Kidney tubule cell (primary cell): Measurements from ENCODE around the gene NPM1.
A peak's percentile ranks its signal among the peaks of the same experiment; 100 is the strongest.
"Not testable (repeated sequence)": the region's sequence is repeated elsewhere in the genome, so short reads cannot be mapped to it uniquely, and the experiment has no call there.

Experiments used
- DNase-seq: peaks from one replicate; pipeline ENCODE4 v3.0.0-alpha.2; 2018; ENCODE audit warnings: low spot score

NPM1 gene

DNA sequence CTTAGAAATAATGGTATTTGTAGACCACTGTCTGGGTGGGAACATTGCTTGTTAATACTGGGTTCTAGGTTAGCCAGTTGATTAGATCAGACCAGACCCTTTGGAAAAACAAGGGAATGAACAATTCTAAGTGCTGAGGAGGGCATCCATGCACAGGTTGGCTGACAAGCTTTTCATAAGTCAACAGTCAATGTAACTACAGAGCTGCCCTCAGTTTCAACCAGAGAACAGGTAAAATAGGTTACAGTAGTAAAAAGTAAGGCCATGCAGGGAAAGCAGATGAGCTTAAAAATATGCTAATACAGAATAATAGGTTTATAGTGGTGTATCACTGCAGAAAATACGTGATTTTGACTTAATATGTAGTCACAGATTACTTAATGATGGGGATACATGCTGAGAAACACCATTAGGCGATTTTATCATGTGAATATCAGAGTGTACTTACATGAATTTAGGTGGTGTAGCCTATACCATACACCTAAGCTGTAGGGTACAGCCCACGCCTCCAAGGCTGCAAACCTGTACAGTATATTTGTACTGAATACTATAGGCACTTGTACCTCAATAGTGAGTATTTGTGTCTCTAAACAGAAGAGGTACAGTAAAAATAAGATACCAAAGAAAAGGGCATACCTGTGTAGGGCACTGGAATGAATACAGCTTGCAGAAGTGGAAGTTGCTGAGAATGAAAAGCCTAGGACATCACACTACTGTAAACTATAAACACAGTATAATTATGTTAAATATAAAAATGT, 25.7 kb downstream of the NPM1 start:
- no peak for DNase-seq

- DNase-seq = not testable (repeated sequence)
Measured at GRCh38 chr5:171413993-171414392, 26.3 kb downstream of the NPM1 start.

DNA sequence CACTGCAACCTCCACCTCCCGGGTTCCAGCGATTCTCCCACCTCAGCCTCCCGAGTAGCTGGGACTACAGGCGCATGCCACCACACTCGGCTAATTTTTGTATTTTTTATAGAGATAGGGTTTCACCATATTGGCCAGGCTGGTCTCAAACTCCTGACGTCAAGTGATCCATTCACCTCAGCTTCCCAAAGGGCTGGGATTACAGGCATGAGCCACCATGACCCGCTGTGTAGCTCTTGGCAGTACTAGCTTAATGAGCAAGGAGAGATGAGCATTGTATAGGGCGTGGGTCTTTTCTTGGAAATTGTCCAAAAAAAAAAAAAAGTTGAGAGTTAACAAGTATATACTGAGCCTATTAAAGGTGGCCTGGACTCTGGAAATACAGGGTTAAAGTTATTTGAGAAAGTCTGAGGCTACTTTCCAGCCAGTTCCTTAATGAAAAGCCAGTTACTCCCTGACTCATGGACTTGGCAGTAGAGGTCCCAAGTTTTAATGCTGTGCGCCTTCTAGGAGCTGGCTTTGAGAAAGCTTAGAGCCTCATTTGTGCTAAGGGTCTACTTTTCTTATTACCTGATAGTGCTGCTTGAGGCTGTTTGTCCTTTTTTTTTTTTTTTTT, 27.6 kb downstream of the NPM1 start:
- no peak for DNase-seq

- DNase-seq = no peak
Measured at GRCh38 chr5:171416160-171417049, 28.8 kb downstream of the NPM1 start.

- peak; percentile 83 for DNase-seq
Measured at GRCh38 chr5:171418316-171418981, 30.8 kb downstream of the NPM1 start.

DNA sequence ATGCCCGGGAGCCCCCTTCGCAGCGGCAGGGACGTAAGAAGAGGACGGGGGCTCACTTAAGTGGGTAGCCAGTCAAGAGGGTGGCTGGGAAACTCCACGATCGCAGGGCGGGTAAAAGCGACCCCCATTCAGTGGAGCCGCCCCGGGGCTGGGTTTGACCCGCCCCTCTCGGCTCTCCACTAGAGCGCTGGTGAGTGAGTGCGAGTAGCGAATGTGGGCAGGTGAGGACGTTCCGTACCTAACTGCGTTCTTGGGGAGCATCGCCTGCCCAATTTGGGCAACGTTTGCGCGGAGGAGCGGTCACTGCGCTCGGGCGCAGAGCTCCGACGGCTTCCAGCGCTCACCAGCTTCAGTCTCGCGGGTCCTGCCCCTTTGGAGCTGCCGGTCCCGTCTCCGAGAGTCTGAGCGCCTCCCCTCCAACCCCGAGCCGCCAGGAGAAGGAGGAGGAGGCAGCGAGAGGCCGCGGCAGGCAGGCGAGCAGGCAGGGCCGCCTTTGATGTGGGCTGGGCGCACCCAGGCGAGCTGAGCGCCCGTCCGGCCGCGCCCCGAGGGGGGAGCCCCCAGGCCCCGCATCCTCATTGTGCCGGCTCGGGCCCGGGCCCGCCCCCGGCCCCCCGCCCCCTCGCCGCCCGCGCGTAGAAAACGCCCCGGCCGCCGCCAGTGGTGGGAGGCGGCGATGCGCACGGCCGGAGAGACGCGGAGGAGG, 31.5 kb downstream of the NPM1 start, which contains the start of gene FGF18:
FGF18 (plus strand) TSS at position 666 of the 706 bp plus-strand sequence. CDS start 553 bp downstream, outside the sequence.
- peak; percentile 53 for DNase-seq

DNA sequence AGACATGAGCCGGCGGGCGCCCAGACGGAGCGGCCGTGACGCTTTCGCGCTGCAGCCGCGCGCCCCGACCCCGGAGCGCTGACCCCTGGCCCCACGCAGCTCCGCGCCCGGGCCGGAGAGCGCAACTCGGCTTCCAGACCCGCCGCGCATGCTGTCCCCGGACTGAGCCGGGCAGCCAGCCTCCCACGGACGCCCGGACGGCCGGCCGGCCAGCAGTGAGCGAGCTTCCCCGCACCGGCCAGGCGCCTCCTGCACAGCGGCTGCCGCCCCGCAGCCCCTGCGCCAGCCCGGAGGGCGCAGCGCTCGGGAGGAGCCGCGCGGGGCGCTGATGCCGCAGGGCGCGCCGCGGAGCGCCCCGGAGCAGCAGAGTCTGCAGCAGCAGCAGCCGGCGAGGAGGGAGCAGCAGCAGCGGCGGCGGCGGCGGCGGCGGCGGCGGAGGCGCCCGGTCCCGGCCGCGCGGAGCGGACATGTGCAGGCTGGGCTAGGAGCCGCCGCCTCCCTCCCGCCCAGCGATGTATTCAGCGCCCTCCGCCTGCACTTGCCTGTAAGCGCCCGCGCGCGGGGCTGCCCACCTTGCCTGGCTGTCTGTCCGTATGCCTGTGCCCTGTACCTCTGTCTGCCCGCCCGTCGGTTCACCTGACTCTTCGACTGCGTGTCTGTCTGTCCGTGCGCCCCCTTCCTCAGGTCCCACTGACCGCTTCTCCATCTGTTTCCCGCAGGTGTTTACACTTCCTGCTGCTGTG, 32.2 kb downstream of the NPM1 start:
- DNase-seq = peak; percentile 30

GRCh38 chr5:171420431-171421241, 33.0 kb downstream of the NPM1 start:
- DNase-seq = peak; percentile 55

- DNase-seq = no peak
Measured at GRCh38 chr5:171421331-171422262, 33.9 kb downstream of the NPM1 start.

DNA sequence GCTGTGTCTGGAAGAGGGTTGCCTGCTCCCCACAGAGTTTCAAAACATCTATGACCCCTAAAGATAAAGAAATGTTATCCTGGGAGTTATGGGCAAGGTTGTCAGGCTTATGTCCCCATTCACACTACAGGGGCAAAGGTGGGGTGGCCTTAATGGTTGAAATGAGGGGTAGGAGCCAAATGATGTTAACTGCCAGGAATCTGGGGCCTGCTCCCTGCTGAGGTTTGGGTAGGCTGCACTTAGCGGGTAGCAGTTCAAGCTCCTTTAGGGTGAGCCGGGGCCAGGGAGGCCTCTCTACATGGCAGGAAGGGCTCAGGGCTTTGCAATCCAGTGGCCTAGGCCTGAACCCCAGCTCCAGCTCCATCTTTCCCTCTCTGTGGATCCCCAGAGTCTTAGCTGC, 34.8 kb downstream of the NPM1 start:
- DNase-seq = no peak

DNA sequence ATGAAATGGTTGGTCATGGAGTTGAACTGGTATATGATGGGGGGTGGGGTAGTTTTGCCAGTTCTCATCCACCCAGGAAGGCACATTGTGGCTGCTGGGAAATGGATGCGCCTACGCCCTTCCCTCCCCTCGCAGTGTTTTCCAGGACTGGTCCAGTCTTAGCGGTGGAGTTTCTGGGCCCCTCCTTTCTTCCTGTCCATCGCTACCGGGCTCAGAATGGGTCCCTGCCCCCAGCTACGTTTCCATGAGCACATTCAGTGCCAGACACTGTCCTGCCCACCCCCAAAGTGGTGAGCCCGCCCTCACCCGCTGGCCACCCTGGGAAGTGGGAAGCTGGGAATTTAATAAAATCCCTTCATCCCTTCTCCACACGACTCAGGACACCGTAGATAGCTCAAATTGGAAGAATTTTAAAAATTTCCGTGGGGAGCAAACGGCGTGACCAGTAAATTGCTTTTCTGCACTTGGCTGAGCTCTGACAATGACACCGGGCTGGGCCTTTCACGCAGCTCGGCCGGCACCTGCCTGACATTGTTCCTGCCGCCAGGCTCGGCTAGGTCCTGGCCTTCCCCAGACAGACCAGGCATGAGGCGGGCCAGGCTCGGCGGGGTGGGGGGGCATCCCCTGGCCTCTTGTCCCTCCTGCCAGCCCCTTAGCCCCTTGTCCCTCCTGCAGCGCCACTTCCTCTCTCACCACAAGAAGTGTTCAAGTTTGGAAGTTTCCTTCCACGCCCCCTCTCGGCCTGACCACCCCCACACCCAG, 35.4 kb downstream of the NPM1 start:
- DNase-seq = peak; percentile 62

DNA sequence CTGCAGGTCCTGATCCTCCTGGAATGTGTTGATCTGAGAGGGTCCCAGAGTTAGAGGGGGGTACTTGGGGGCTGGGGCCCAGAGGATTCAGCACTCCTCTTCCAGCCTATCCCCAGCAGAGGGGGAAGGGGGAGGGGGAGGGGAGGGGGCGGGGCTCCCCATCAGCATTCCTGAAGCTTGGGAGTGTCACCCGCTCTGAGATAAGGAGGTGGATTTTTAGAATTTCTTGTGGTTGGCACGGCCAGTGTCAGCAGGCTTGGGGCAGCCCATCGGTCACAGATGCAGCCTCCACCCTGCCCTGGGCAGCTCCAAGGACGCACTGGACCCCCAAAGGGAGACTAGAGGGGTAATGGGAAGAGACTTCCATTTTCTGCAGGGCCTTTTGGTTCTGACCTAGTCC, 37.1 kb downstream of the NPM1 start:
- DNase-seq = no peak

- DNase-seq = no peak
Measured at GRCh38 chr5:171425596-171426244, 38.1 kb downstream of the NPM1 start.

DNA sequence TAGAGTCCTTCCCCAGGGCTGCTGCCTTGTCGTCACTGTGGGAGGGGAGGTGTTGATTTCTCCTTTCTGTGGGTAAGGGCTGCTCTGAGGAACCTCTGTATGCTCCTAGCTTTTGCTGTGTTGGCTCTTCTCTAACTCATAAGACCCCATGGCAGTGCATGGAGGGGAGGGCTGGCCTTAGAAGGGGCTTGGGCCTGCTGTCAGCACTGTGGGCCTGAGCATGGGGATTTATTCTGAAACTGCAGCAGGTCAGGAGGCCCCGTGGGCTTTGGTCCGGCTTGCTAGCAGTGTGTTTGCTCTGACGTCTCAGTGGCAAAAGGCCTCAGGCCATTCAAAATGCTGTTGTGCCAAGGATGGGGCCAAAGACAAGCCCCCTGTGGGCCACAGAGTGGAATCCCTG, 38.6 kb downstream of the NPM1 start:
- DNase-seq = no peak

GRCh38 chr5:171426680-171427079, 39.0 kb downstream of the NPM1 start:
- no peak for DNase-seq

- no peak for DNase-seq
Measured at GRCh38 chr5:171427318-171428167, 39.9 kb downstream of the NPM1 start.
